SU-DHL-6 (cell line): ENCODE data around the gene MRPL1.
"Not testable (repeated sequence)": the region's sequence is repeated elsewhere in the genome, so short reads cannot be mapped to it uniquely, and the experiment has no call there.

ENCODE experiments used
- CTCF ChIP-seq: fragments of 200-600 bp; sonication (generic); IDR thresholded peaks from one replicate; pipeline ENCODE4 v1.5.1; 2017; ENCODE audit warnings: antibody characterized with exemption, mild to moderate bottlenecking, low read length, moderate library complexity; ENCODE audit not compliant: insufficient read depth, poor library complexity, severe bottlenecking
- EZH2phosphoT487 ChIP-seq: fragments of 200-600 bp; sonication (generic), shearing (Covaris generic); conservative IDR thresholded peaks from 2 replicates; pipeline ENCODE4 v1.6.1; 2018; ENCODE audit warnings: mild to moderate bottlenecking, antibody characterized with exemption, low read length, moderate library complexity, mixed read lengths

GRCh38 chr4:77983612-77984311 lies 121.1 kb downstream of the MRPL1 start:
- TF ChIP-seq CTCF, EZH2phosphoT487: not testable (repeated sequence)
